ENCODE measurements around the gene VASH2.

Gene VASH2

DNA sequence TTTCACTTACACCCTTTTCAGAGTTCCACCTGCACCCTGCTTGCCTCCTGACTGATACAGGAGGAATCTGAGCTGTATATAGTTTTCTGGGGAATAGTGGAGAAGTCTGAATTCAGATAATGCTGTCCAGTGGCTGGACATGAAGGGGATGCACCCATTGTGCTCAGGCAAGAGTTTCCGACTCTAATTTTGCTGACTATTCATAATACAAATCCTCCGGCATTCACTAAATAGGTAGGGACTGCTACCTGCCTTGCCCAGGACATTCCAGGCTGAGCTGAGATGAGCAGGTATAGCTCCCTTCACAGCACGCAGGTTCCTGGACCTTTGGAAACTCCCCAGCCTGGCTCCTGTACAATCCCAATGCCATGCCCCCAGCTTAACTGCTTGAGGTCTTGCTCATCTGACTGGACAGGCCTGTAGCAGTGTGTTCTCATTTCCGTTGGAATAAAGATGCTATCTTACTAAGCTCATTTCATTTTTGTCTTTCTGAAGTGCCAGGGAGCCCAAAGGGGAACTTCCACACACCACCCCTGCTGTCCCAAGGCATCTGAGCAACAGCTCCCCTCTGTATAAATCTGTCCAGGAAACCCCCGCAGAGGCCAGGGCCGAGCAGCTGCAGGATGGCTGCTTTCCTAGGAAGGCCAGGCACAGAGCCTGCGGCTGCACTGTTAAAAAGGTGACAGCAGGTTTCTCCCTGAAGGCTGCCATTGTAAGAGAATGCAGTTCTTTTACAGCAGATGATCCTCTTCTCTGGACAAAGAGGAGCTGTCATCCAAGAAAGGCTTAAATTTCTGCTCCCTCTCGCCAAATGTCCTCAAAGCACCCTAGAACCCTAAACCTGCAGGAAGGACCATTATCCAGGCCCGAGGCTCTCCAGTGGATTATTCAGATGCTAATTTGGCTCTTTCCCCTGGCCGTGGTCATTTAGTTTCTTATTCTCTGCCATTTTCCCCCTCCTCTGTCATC lies 21.7 kb upstream of the VASH2 start:
- H3K4me3 ChIP-seq (ENCODE audit: low read depth, low read length): no peak overlapping the region

DNA sequence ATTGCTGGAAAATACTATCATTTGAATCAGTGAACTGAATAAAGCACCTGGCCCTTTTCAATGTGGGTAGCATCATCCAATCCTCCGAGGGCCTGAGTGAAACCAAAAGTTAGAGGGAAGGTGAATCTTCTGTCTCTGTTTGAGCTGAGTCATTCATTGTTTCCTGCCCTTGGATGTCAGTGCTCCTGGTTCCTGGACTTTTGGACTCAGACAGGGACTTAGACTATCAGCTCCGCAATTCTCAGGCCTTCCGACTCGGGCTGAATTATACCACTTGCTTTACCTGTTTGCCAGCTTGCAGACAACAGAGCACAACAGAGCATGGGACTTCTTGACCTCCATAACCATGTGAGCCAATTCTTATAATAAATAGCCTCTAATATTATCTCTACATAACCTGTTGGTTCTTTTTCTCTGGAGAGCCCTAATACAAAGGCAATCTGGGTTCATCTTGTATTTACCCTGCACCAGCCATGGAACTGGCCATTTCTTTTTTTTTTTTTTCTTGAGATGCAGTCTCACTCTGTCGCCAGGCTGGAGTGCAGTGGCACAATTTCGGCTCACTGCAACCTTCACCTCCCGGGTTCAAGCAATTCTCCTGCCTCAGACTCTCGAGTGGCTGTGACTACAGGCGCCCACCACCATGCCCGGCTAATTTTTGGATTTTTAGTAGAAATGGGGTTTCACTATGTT lies 19.2 kb upstream of the VASH2 start:
- no peak overlapping the region for H3K4me3 ChIP-seq (ENCODE audit: low read depth, low read length)

DNA sequence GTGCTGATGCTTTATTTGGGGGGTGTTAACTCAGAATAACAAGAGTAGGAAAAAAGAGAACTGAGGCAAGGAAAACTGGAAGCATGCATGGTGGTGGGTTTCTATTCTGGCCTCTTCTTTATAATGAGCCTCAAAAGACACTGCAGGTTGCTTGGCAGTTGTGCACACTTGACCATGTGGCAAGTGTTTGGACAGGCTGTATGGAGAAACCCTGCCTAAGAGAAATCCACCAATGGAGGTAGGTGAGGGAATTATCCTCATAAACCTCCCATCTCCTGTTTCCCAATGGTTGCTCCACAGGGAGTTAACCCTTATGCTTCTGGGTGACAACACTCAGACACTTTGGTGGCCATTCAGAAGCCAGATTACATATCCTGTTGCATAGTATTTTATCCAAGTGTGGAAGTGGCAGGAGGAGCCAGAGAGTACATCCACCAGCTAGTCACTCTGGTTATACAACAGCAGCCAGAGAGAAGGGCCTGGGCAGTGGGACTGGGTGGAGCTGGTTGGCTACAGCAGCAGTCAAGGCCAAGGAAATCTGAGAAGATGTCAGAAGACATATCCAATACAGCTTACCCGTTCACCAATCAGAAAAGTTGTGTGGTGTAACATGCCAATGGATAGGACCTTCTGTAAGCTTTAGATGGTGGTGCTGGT lies 16.4 kb upstream of the VASH2 start:
- no peak overlapping the region for H3K4me3 ChIP-seq (ENCODE audit: low read depth, low read length)

DNA sequence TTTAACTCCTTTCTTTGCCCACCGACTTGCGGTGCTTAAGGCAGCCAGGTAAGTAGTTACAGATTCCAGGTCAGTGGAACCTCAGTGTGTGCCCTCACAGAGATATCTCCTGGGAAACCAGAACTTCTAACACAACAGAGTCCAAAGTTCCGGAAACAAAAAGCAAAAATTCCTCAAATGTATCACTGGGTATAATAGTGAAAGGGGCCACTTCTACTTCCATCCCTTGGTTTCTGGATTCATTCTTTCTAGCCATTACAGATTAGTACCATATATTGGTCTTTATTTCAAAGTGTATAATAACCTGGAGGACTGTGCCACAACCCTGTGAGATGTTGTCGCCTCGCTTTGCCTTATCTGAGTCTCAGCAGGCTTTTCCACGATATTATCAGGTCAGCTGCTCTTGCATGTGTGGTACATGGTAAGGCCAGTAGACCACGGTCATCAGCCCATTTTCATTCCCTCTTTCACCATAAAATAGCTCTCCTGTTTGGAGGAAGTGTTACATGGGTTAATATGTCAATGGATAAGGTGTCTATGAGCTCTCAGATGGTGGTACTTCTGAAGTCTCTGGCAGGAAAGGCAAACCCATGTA lies 14.9 kb upstream of the VASH2 start:
- no peak overlapping the region for H3K4me3 ChIP-seq (ENCODE audit: low read depth, low read length)

DNA sequence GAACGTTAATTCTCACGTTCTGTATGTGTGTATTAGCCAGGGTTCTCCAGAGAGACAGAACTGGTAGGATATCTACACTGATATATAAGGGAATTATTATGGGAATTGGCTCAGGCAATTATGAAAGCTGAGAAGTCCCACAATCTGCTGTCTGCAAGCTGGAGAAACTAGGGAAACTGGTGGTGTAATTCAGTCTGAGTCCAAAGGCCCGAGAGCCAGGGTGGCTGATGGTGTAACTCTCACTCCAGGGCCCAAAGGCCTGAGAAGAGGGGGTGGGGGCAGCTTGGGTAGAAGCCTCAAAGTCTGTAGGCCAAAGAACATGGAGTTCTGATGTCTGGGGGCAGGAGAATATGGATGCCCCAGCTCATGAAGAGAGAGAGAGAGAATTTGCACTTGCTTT lies 13.3 kb upstream of the VASH2 start:
- H3K4me3 ChIP-seq (ENCODE audit: low read depth, low read length): no peak overlapping the region

DNA sequence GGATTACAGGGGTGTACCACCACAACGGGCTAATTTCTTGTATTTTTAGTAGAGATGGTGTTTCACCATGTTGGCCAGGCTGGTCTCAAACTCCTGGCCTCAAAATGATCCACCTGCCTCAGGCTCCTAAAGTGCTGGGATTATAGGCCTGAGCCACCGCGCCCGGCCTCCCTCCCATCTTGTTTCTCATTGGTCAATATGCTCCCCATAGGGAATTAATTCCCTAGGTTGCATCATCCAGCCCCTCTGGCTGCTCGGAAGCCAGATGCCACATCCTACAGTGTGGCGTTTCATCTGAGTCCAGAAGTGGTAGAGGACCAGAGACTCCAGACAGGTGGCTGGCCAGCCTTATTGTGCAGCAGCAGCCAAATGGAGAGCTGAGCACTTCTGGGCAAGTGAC lies 11.5 kb upstream of the VASH2 start:
- H3K4me3 ChIP-seq (ENCODE audit: low read depth, low read length): no peak overlapping the region

DNA sequence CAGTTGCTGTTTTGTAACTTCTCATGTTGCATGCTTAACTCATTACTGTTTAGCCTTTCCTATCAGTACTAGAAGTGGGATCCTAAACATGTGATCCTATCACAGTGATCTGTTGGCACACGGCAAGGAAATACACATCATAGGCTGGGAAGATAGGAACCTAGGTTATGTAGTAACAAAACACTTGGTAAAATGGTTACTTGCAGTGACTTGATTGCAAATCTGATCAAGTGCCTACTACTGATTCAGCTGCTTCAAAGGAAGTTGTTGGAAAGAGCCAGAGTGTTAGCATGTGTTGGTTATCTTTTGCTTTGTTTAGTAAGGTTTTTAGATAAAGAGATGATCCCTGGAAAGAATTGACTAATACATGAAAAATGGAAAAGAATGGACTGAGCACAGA lies 8.9 kb upstream of the VASH2 start:
- no peak overlapping the region for H3K4me3 ChIP-seq (ENCODE audit: low read depth, low read length)

DNA sequence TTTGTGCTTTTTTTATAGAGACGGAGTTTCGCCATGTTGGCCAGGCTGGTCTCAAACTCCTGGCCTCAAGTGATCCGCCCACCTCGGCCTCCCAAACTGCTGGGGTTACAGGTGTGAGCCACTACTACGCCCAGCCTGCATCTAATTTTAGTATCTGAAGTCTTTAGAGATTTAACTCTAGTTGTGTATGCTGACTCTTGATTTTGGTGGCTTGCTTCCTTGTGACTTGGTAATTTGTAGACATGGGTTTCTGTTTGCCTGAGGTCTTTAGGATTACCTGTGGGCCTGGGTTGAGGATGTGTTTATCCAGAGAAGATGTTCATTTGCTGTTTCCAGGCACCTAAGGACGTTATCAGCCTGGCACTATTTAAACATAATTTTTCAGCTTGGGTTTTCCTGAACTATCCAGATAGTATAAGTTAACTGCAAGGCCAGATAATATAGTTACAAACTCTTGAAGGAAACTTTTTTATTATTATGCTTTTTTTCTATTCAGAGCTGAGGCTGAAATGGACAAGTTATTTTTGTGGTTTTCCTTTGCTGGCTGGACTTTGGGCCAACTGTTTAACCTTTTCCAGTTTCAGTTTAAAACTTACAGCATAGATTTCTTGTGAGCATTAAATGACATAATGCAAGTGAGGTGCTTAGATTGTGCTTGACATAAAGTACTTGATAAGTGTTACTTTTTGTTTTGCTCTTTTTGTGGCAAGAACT lies 7.5 kb upstream of the VASH2 start:
- no peak overlapping the region for H3K4me3 ChIP-seq (ENCODE audit: low read depth, low read length)

DNA sequence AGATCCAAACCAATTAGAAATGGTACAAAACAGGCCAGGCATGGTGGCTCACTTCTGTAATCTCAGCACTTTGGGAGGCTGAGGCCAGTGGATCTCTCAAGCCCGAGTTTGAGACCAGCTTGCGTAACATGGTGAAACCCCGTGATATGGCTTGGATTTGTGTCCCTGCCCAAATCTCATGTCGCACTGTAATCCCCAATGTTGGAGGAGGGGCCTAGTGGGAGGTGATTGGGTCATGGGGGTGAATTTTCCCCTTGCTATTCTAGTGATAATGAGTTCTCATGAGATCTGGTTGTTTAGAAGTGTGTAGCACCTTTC lies 7.0 kb upstream of the VASH2 start:
- no peak overlapping the region for H3K4me3 ChIP-seq (ENCODE audit: low read depth, low read length)

DNA sequence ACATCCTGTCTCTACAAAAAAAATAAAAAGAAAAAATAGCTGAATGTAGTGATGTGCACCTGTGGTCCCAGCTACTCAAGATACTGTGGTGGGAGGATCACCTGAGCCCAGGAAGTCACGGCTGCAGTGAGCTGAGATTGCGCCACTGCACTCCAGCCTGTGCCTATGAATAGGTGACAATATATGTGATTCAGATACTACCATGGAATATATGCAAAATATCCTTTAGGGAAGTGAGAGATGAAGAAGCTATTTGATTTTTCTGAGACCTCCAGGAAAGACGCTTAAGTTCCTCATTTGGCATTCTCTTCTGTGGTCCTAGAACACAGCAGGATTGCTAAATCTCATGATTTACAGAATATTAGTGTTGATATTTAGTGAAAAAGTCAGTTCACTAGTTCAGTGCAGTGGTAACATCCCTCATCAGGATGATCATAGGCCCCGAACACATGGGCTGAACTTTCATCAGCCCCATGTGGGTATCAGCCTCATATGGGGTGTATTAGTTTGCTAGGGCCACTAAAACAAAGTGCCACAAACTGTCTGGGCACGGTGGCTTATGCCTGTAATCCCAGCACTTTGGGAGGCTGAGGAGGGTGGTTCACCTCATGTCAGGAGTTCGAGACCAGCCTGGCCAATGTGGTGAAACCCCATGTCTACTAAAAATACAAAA lies 6.0 kb upstream of the VASH2 start:
- no peak overlapping the region for H3K4me3 ChIP-seq (ENCODE audit: low read depth, low read length)

DNA sequence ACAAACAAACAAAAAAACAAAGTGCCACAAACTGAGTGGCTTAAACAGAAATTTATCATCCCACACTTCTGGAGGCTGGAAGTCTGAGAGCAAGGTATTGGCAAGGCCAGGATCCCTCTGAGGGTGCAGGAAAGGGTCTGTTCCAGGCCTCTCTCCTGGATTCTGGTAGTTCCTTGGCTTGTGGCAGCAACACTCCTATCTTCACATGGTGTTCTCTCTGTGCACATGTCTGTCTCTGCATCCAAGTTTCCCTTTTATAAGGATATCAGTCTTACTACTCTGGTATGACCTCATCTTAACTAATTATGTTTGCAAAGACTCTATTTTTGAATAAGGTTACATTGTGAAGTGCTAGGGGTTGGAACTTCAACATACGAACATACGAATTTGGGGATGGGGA lies 5.3 kb upstream of the VASH2 start:
- H3K4me3 ChIP-seq (ENCODE audit: low read depth, low read length): no peak overlapping the region

DNA sequence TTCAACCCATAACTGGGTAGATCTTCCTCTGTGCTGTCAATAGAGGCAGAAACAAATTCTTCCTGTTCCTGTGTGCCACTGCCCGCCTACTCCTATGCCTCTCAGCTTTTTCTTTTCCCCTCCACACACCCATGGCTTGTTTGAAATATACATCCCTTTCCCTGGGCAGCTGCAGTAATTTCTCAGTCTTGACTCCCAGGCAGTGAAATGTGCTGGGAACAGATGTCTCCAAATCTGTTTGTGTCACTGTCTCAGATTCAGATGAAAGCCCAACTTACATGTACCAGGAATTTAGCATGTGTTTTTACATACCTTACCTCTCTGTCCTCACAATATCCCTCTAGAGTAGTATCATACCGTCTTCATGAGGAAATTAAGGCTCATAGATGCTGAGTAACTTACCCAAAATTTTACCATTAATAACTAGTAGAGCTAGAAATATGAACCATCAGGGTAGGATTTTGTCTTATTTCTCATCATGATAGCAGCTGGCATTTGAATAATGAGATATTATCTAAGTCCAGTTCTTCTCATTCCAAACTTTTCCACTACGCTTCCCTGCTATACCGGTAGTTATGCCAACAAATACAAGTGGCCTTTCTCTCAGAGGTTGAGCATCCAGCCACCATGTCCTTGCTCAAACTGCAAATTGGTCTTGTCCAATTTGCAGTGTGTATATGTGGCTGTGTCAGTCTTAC lies 4.7 kb upstream of the VASH2 start:
- no peak overlapping the region for H3K4me3 ChIP-seq (ENCODE audit: low read depth, low read length)

DNA sequence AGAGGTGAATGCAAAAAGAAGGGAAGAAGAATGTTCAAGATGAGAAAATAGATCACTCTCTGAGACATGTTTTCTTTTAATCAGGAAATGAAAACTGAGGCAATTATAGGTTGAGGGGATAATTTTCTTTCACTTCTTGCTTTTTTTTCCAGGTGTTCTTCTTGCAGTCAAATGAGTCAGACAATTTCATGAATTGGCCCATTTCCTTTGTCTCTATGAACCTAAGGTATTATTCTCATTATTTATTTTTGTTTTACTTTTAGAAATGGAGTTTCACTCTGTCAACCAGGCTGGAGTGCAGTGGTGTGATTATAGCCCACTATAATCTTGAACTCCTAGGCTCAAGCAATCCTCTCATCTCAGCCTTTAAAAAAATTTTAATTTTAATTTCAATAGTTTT lies 3.5 kb upstream of the VASH2 start:
- H3K4me3 ChIP-seq (ENCODE audit: low read depth, low read length): no peak overlapping the region

DNA sequence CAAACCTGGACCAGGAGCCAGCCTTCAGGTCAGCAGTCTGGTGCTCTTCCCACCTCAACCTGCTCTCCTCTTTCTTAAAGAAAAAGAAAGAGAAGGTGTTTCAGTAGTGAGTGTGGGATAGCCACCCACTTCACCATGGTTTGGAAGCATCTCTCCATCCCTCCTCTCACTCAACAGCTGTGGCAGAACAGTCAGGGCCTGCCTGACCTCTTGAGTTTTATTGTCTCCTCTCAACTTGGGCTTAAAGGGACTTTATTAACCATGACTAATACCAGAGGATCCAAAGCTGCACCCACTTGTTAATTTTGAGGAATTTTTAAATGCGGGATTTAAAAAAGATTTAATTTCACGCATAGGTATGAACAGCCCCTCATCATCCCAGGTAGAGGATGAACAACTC lies 570 bp upstream of the VASH2 start:
- peak overlapping the region; percentile 73 for H3K4me3 ChIP-seq (ENCODE audit: low read depth, low read length)

DNA sequence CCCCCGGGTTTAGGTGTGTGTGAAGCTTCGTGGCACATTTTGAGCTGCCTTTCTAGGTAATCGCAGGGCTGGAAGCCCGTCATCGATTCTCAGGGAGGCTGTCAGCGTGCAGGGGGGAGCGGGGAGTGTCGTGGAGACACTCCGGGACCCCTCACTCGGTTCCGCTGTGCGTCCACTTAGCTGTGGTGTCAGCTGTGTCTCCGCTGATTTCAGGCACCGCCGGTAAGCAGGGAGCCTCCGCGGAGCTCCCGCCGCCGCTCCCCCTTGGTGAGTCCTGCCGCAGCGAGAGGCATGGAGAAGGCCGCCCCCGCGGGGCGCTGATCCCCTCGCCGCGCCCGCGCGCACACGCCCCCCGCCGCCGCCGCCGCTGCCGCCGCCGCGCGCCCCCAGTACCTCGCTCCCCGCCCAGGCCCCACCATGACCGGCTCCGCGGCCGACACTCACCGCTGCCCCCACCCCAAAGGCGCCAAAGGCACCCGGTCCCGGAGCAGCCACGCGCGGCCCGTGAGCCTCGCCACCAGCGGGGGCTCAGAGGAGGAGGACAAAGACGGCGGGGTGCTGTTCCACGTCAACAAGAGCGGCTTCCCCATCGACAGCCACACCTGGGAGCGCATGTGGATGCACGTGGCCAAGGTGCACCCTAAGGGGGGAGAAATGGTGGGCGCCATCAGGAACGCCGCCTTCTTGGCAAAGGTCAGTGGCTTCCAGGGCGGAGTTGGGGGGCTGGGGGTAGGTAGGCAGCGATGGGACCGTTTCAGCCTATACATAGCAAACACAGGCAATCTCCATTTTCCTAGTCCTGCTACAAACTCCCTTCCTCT lies 995 bp downstream of the VASH2 start:
- H3K4me3 ChIP-seq (ENCODE audit: low read depth, low read length): peak overlapping the region; percentile 73

DNA sequence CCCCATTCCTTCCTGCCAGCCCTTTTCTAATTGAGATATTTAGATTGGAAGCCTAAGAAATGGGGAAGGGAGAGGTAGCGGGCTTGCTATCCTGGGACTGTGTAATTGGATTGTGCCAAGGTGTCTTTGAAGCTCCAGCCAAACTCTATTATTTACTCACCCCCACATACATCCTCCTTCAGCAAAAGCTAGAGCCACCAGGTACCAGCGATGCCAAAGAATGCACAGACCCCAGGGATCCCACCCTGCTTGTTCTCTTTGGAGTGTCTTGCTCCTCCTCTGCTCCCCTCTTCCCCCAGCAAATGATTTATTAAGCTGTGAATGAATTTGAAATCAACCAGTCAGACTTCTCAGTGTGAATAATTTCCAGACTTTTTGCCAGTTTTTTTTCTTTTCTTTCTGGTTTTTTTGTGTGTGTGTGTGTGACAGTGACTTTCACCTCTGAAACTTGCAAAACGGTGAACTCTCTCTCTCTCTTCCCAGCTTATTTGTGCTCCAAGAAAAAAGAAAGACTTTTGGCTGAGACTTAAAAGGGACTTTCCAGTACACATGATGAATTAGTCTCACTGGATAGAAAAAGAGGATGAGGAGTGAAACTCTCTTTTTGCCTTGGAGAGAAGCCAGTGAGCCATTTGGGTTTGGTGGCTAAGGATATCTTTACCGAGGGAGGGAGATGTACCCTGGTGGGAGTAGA lies 1.8 kb downstream of the VASH2 start:
- peak overlapping the region; percentile 73 for H3K4me3 ChIP-seq (ENCODE audit: low read depth, low read length)

DNA sequence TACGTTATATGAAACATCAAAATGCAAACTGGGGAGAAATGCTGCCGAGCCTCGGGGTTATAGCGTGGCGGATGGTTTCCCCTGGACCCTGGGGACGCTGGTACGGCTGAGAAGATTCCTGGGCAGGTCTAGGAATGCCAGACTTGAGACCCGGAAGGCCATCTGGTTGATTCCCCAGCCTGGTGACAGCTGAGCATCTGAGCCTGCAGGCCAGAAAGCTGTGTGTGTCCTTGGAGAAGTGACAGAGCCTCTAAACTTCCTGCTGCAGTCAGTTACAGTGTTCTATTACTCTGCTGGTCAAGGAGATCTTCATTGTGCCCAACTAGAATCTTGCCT lies 2.3 kb downstream of the VASH2 start:
- no peak overlapping the region for H3K4me3 ChIP-seq (ENCODE audit: low read depth, low read length)

DNA sequence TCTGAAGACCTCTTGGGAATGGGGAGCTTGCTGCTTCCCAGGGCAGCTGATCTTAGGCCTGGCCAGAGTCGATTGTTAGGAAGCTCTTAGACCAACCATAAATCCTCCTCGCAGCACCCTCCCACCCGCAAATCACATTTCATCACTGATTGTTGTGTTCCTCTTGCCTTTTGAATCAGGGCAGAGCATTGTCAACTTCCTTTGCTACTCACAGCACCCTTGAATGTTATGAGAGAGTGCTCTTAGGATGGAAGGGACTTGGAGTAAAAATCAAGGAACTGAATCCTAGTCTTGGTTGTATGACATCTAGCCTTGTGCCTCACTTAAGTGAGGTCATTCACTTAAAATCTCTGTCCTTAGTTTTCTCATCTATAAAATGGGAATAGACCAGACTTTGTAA lies 3.0 kb downstream of the VASH2 start:
- no peak overlapping the region for H3K4me3 ChIP-seq (ENCODE audit: low read depth, low read length)

All from iPS-11a (cell line).